ENCODE measurements around the gene SEPTIN6.

- TF ChIP-seq CTCF (IDR thresholded peaks at IDR 0.05) (no peak), POLR2A (IDR thresholded peaks at IDR 0.05) (no peak)
These were observed 8.1 kb downstream of the SEPTIN6 start for GRCh38 chrX:119684916-119685224.

Data from upper lobe of left lung (tissue), 4 donors.